ENCODE measurements around the gene CSGALNACT2.
"Not testable (repeated sequence)": the region's sequence is repeated elsewhere in the genome, so short reads cannot be mapped to it uniquely, and the experiment has no call there.

The CSGALNACT2 gene

GRCh38 chr10:43177595-43177994 lies 39.4 kb downstream of the CSGALNACT2 start:
- DNase-seq (ENCODE audit: low spot score): no peak
- no peak for FAIRE-seq

GRCh38 chr10:43181146-43181545 lies 42.9 kb downstream of the CSGALNACT2 start:
- DNase-seq (ENCODE audit: low spot score): no peak
- no peak for FAIRE-seq

DNA sequence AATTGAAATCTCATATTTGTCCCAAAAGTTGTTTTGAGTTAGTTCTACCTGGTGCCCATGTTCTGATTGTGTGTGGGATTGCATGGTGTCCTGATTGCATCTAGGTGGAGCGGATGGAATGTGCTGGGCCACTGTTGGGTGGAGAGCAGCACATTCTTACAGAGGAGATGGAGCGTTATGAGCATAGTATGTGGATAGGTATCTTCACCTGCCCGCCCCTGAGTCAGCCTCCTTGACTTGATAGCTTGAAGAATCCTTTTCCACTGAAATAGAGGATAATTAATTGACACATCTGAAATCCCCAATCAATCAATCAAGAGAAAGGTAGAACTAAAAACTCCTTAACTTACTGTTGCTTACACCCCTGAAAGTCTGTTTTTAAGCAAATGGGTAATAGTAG lies 45.5 kb downstream of the CSGALNACT2 start:
- not testable (repeated sequence) for DNase-seq (ENCODE audit: low spot score); FAIRE-seq

- FAIRE-seq (no peak), DNase-seq (ENCODE audit: low spot score) (no peak)
Measured at GRCh38 chr10:43186150-43186549, 47.9 kb downstream of the CSGALNACT2 start.

- DNase-seq (ENCODE audit: low spot score): no peak
Measured at GRCh38 chr10:43187213-43187612, 49.0 kb downstream of the CSGALNACT2 start.

DNA sequence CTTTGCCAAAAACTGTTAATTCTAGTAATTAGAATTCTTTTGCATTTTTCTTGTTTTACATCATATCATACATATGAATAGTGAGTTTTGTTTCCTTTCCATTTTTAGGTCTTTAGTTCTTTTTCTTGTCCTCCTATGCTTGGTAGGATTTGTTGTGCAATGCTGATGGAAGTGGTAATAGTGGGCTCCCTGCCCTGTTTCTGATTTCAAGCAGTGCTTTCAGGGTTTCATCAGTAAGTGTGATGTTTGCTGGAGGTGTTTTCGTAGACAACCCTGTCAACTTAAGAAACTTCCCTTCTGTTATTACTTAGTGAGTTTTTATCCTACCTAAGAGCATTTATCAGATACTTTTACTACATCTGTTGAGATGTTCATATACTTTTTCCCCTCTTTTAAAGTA lies 50.5 kb downstream of the CSGALNACT2 start:
- FAIRE-seq: no peak

More at GRCh38 chr10:43187213-43187612, 49.0 kb downstream of the CSGALNACT2 start:
- FAIRE-seq: no peak

DNA sequence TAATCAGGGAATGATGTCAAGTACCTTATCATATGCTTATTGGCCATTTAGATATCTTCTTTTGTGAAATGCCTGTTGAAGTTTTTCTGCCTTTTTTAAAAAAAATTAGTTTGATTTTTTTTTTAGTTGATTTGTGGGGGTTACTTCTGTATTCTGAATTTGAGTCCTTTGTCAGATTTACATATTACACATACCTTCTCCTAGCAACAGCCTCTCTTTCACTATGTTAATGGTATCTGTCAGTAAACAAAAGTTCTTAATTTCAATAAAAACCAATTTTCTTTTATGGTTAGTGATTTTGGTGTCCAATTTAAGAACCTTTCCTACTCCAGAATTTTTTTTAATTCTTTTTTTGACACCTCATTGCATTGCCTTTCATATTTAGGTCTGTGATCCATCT lies 52.0 kb downstream of the CSGALNACT2 start:
- DNase-seq (ENCODE audit: low spot score) (no peak), FAIRE-seq (no peak)

More for the DNA sequence above, 50.5 kb downstream of the CSGALNACT2 start:
- no peak for DNase-seq (ENCODE audit: low spot score)

GRCh38 chr10:43190775-43191174 lies 52.5 kb downstream of the CSGALNACT2 start:
- DNase-seq (ENCODE audit: low spot score) (no peak), FAIRE-seq (no peak)

GRCh38 chr10:43192884-43193283 lies 54.6 kb downstream of the CSGALNACT2 start:
- DNase-seq (ENCODE audit: low spot score) (no peak), FAIRE-seq (no peak)

- DNase-seq (ENCODE audit: low spot score): no peak
- FAIRE-seq: no peak
Measured at GRCh38 chr10:43193496-43194080, 55.3 kb downstream of the CSGALNACT2 start.

DNA sequence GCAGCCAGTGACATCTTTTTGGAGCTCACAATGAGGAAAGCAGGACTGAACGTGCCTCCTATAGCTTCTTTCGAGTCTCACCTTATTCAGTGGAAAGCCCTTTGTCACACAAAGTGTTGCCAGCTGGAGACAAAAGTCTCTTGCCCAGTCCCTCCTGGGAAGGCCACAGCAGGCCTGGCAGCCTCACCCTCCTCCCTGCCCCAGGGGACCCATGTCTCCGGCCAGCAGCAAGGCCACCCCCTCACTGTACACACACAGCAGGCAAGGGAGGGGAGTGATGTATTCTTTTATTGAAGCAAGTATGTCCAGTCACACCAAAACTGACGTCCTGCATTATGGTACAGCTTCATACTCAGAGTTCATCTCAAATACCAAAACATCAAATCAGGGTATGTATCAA lies 56.0 kb downstream of the CSGALNACT2 start:
- DNase-seq (ENCODE audit: low spot score): no peak

GRCh38 chr10:43194859-43195258 lies 56.6 kb downstream of the CSGALNACT2 start:
- FAIRE-seq (no peak), DNase-seq (ENCODE audit: low spot score) (no peak)

More for the DNA sequence above, 56.0 kb downstream of the CSGALNACT2 start:
- FAIRE-seq: no peak

- FAIRE-seq: no peak
- DNase-seq (ENCODE audit: low spot score): no peak
Measured at GRCh38 chr10:43195557-43195956, 57.3 kb downstream of the CSGALNACT2 start.

GRCh38 chr10:43196131-43196980 lies 58.1 kb downstream of the CSGALNACT2 start:
- FAIRE-seq: no peak
- DNase-seq (ENCODE audit: low spot score): no peak

GRCh38 chr10:43196981-43197833 lies 59.0 kb downstream of the CSGALNACT2 start:
- no peak for DNase-seq (ENCODE audit: low spot score)
- no peak for FAIRE-seq

DNA sequence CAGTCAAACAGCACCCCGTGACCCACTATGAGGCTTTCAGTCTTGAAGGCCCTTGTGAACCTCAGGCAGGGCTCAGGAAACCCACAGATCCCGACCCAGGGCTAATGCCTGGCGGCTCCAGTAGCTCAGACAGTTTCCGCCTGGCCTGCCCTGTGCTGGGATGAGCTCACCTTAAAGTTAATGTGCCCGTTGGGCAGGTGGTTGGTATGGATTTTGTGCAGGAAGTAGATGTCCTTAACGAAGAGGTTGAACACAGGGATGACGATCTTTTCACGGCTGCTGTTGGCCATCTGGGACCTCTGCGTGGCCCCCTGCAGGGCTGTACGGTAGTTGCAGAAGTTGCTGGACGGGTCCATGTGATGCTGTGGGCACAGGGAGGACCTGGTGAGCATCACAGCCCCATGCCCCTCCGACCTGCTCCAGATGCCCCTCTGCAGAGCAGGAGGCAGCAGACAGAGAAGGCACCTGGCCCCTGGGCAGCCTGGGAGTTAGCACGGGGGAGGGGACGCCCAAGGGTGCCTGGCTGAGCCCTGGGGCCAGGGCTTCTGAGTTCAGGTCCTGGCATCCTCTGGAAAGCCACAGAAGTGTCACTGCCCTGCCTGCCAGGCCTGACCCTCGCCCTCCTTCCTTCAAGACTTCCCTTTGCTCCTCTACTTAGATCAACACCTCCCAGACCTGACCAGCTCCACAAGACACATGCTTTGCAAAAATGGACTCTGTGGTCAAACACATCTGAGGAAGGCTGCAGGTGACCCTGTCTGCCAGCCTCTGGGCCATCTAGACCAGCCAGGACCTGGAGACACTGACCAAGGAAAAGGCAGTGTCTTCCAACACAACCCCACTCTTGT lies 59.8 kb downstream of the CSGALNACT2 start:
- no peak for FAIRE-seq
- no peak for DNase-seq (ENCODE audit: low spot score)

- DNase-seq (ENCODE audit: low spot score) (no peak), FAIRE-seq (no peak)
Measured at GRCh38 chr10:43198682-43199005, 60.4 kb downstream of the CSGALNACT2 start.

GRCh38 chr10:43199088-43199683 lies 60.9 kb downstream of the CSGALNACT2 start:
- FAIRE-seq: no peak

DNA sequence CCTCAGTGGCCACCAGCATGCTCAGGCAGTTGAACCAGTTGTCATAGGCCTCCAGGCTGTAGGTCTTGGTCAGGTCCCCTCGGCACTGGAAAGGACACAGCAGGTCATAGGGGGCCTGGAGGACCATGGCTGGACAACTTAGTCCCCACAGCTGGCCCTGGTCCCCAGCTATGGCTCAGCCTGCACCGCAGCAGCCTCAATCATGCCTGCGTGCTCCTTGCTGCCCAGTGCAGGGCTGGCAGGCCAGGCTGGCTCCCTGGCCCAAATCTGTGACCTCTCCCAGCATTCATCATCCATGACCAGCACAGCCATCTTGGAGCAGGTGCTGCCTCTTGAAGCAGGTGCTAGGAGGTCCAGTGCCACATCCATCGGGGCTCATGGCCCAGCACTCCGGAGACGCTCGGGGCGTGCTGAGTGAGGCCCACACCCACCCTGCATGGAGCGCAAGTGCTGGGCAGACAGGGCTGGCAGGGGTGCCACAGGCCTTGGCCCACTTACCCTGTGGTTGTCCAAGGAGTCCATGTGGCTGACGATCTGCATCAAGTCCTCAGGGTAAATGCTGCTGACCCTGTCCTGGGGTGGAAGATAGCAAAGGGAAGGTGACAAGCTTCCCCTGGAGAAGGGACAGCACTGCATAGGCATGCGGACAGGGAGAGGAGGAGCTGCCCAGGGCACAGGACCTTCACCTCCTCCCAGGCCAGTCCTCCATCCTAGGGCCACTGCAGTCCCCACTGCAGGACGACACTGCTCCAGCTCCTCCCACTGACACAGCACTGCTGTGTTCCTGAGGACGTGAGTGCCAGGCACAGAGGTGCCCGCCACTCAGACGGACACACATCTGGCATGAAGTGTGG lies 61.7 kb downstream of the CSGALNACT2 start:
- FAIRE-seq (no peak), DNase-seq (ENCODE audit: low spot score) (no peak)

More at GRCh38 chr10:43199088-43199683, 60.9 kb downstream of the CSGALNACT2 start:
- DNase-seq (ENCODE audit: low spot score): no peak
